ENCODE data around the gene HTR1D.

GRCh38 chr1:23249787-23250454, 32.6 kb upstream of the HTR1D start:
- TF ChIP-seq CTCF (IDR thresholded peaks at IDR 0.05) (no peak), POLR2A (IDR thresholded peaks at IDR 0.05) (no peak)
